Lower lobe of right lung (tissue), 2 donors: ENCODE measurements around the gene DNLZ. TPM values are rescaled to one million over a fixed set of nuclear protein-coding genes. Genes with fewer than 3 reads are reported as not detected.

ENCODE experiments used
- ATAC-seq, 2 donors: fragments of 200-7000 bp; cut with Tn5 transposase; one replicate each; pipeline ENCODE4 v1.9.1; 2020 to 2022; ENCODE audit warnings: mild to moderate bottlenecking in 2 of 2, moderate library complexity in 2 of 2
- DNase-seq: peaks from one replicate; pipeline ENCODE4 v3.0.0-alpha.2; 2020
- H3K27ac ChIP-seq: fragments of 200-600 bp; one replicate; pipeline ENCODE4 v1.8.0; 2022
- H3K27me3 ChIP-seq: fragments of 200-600 bp; one replicate; pipeline ENCODE4 v1.8.0; 2022; ENCODE audit warnings: low read depth
- H3K36me3 ChIP-seq: fragments of 200-600 bp; one replicate; pipeline ENCODE4 v1.8.0; 2022; ENCODE audit warnings: mild to moderate bottlenecking
- H3K4me1 ChIP-seq: fragments of 200-600 bp; one replicate; pipeline ENCODE4 v1.8.0; 2022
- H3K4me3 ChIP-seq: fragments of 200-600 bp; one replicate; pipeline ENCODE4 v1.8.0; 2022; ENCODE audit warnings: mild to moderate bottlenecking
- H3K9me3 ChIP-seq: fragments of 200-600 bp; one replicate; pipeline ENCODE4 v1.8.0; 2022
- intact Hi-C: fragments of 100-400 bp; cut with DNase I; formaldehyde crosslinking; loops from one replicate; pipeline ENCODE4 v1.11.0; 2022
- total RNA-seq: library from RNA; stranded (reverse); fragmentation: NEBNext Ultra II Directional; extraction: Animal tissue kit (Norgen Biotek cat#: 25700); gene quantifications from one replicate; pipeline ENCODE4 v1.2.1, GENCODE V29; 2021
- TF ChIP-seq, protein P1 (sequence below): fragments of 200-600 bp; IDR thresholded peaks from one replicate; pipeline ENCODE4 v1.8.0; 2022; ENCODE audit warnings: antibody characterized with exemption, mild to moderate bottlenecking
- donor health status: DM: no; HTN: yes; CAD: no; lungs with severe emphysema.

The DNLZ gene
- total RNA-seq, 1 donor from 2014 or later: 12.9 TPM

DNA sequence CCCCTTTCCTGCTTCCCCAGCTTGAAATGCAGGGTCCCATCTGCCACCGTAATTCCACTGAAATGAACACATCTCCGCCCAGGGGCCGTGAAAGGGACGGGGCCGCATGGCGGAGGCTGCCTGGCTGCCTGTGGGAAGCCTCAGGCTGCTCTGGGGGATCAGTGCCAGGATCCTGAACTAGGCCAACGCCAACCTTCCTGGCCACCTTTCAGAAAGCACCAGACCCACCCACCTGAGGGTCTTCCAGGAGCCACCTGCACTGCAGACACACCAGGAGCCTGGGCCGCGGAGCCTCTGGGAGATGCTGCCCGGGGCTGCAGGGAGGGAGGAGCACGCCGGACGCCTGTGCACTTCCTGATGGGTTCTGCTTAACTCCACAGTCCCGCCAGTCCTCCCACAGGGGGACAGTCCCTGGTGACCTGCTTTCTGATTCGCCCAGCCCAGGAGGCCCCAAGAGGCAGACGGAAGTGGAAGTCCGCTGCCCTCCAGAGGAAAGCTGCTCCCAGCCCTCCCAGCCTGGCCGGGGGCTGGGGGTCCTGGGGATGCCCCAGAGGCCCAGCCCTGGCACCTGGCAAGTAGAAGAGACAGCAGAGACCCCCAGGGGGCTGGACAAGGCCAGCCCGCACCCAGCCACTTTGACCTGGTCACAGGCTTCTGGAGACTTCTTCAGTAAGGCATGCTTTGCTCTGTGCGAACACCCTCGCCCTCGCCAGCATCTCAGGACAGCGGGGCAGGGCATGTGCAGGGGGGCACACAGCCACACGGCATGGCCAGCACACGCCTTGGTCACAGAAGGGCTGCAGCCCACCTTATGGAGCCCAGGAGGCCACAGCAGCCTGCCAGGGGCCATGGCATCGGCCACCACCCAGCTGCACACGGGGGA lies 10.0 kb upstream of the DNLZ start, which contains the start of gene CARD9:
CARD9 (minus strand) TSS at position 370 of the 883 bp plus-strand sequence. CDS start 1,591 bp downstream, outside the sequence.
- no peaks in the 10 kb centered on the region for H3K9me3 ChIP-seq
- TF ChIP-seq, protein P1, sequence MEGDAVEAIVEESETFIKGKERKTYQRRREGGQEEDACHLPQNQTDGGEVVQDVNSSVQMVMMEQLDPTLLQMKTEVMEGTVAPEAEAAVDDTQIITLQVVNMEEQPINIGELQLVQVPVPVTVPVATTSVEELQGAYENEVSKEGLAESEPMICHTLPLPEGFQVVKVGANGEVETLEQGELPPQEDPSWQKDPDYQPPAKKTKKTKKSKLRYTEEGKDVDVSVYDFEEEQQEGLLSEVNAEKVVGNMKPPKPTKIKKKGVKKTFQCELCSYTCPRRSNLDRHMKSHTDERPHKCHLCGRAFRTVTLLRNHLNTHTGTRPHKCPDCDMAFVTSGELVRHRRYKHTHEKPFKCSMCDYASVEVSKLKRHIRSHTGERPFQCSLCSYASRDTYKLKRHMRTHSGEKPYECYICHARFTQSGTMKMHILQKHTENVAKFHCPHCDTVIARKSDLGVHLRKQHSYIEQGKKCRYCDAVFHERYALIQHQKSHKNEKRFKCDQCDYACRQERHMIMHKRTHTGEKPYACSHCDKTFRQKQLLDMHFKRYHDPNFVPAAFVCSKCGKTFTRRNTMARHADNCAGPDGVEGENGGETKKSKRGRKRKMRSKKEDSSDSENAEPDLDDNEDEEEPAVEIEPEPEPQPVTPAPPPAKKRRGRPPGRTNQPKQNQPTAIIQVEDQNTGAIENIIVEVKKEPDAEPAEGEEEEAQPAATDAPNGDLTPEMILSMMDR: no peak
- ATAC-seq (peak; percentile 68 to 75), DNase-seq (peak; percentile 83)
- peak within 1 kb of the TSS; percentile 75 for H3K27ac ChIP-seq
- H3K36me3 ChIP-seq: peaks cover 2% of the 10 kb centered on the region
- intact Hi-C loops: no loop called here
- peak within 1 kb of the TSS; percentile 47 for H3K4me3 ChIP-seq
- H3K27me3 ChIP-seq: no peaks in the 10 kb centered on the region
- H3K4me1 ChIP-seq: peaks cover 15% of the 10 kb centered on the region

DNA sequence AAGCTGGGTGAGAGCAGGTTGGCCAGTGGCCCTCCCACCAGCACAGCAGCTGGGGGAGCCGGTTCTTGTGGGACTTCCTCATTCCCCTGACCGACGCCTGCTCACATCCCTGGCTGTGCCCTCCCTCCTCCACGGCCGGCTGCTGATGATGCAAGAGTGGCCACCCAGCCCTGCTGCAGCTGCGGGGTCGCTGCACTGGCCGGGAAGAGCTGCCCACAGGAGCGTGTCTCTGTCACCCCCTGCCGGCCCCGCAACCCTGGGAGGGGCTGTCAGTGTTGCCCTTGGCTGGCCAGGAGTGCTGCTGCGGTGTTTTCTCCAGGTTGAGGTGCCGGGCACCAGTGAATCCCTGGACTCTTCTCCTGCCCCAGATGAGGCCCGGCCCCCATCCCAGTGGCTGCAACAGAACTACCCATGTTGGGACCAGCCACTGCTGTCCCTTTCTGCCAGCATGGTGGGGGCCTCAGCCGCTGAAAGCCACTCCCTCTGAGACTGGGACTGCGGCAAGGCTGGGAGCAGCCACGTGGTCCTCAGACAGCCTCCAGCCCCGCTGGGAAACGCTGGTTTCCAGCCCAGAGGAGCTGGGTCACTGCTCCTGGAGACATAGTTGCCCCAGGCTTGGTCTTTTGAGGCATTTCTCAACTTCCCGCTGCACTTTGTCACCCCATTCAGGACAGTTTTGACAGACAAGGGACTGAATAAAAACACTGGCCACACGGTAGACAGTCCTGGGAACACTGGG lies 9.2 kb upstream of the DNLZ start:
- H3K27ac ChIP-seq: peak overlapping the region; percentile 75
- no peaks in the 10 kb centered on the region for H3K27me3 ChIP-seq
- H3K36me3 ChIP-seq: no peaks in the 10 kb centered on the region
- DNase-seq: peak; percentile 88
- peaks cover 15% of the 10 kb centered on the region for H3K4me1 ChIP-seq
- no peaks in the 10 kb centered on the region for H3K9me3 ChIP-seq
- peak; percentile 78 to 86 for ATAC-seq
- intact Hi-C loops: no loop called here
- TF ChIP-seq, protein P1: peak; percentile 21
- peak overlapping the region; percentile 47 for H3K4me3 ChIP-seq

DNA sequence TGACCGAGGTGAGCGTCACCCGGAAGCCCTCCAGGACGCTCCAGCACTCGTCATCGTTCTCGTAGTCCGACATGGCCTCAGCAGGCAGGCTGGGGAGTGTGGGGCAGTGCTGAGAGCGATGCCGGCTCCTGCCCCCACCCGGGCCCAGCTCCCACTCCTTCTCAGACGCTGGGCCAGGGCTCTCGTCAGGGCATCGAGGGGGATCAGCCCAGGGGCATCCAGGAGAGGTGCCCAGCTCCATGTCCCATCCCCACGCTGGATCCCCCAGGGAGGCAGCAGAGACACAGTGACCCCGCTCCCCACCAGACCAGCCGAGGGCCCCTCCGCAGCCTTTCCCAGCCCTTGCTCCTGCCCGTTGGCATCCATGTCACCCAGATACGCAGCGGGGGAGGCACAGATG lies 8.5 kb upstream of the DNLZ start:
- intact Hi-C loops: no loop called here
- Histone ChIP-seq H3K9me3 (no peaks in the 10 kb centered on the region), H3K36me3 (no peaks in the 10 kb centered on the region), H3K27ac (peak overlapping the region; percentile 29), H3K27me3 (no peaks in the 10 kb centered on the region), H3K4me1 (peaks cover 15% of the 10 kb centered on the region), H3K4me3 (peak overlapping the region; percentile 47)
- ATAC-seq (no peak), DNase-seq (no peak)
- TF ChIP-seq, protein P1: no peak

DNA sequence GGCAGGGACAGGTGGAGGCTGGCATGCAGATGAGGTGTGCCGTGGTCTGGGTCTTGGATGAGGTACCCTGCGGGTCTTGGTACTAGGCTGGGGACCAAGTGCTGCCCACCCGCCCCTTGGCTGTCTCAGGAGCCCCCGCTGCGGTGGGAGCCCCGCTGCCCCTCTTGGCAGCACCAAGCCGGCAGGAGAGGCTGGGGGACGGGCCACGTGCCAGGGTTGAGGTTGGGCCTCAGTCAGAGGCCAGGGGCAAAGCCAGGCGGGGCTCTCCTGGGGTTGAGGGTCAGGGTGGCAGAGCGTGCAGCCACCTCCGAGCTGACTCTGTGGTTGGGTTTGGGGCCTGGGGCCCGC lies 8.0 kb upstream of the DNLZ start:
- H3K4me3 ChIP-seq: no peak overlapping the region
- TF ChIP-seq, protein P1: no peak
- no peaks in the 10 kb centered on the region for H3K9me3 ChIP-seq
- no peak for ATAC-seq
- H3K27ac ChIP-seq: no peak overlapping the region
- no peaks in the 10 kb centered on the region for H3K36me3 ChIP-seq
- no peaks in the 10 kb centered on the region for H3K27me3 ChIP-seq
- intact Hi-C loops: no loop called here
- peaks cover 15% of the 10 kb centered on the region for H3K4me1 ChIP-seq
- no peak for DNase-seq

DNA sequence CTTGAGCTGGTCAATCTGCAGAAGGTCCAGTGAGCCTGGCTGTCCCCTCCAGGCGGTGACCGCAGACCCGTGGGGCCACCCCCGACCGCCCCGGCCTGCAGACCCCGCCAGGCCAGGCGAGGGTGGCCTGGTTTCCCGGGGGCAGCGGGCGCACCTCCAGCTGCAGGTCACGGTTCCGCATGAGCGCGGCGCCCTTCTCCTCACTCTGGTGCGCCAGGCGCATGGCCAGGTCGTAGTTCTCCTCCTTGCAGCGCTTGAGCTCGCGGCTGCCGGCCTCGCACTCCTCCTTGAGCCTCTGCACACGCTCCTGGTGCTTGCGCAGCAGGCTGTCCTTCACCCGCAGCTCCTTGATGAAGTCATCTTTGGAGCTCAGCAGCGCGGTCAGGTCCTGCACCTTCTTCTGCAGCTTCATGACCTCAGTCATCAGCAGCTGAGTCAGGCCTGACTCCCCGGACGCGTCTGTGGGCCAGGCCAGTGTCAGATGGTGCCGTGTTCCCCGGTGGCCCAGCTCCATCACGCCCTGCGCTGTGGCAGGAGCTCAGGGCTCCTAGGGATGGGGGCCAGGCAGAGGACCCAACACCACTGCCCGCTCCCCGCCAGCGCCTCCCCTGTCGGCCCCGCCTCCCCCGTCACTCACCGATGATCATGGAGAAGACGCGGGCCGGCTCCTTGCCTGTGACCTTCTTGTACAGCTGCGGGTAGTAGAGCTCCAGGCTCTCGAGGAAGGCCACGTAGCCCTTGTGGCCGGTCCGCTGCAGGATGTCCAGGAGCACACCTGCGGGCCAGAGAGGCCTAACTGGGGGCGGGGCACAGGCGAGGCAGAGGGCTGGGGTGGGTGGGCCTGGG lies 7.4 kb upstream of the DNLZ start:
- Histone ChIP-seq H3K9me3 (no peaks in the 10 kb centered on the region), H3K4me1 (peaks cover 15% of the 10 kb centered on the region), H3K36me3 (no peaks in the 10 kb centered on the region), H3K4me3 (no peak overlapping the region), H3K27me3 (no peaks in the 10 kb centered on the region), H3K27ac (no peak overlapping the region)
- TF ChIP-seq, protein P1: no peak
- DNase-seq (no peak), ATAC-seq (no peak)
- intact Hi-C loops: no loop called here
